ENCODE measurements around the gene NPR3. TPM values are rescaled to one million over a fixed set of nuclear protein-coding genes. Genes with fewer than 3 reads are reported as not detected.

The NPR3 gene
- total RNA-seq, 4 donors from 2014 or later, result 7.6 to 51.2 (median 20.6) TPM

GRCh38 chr5:32678472-32678871, 32.6 kb upstream of the NPR3 start:
- TF ChIP-seq POLR2A (IDR thresholded peaks at IDR 0.05), result no peak
- TF ChIP-seq, protein P1, sequence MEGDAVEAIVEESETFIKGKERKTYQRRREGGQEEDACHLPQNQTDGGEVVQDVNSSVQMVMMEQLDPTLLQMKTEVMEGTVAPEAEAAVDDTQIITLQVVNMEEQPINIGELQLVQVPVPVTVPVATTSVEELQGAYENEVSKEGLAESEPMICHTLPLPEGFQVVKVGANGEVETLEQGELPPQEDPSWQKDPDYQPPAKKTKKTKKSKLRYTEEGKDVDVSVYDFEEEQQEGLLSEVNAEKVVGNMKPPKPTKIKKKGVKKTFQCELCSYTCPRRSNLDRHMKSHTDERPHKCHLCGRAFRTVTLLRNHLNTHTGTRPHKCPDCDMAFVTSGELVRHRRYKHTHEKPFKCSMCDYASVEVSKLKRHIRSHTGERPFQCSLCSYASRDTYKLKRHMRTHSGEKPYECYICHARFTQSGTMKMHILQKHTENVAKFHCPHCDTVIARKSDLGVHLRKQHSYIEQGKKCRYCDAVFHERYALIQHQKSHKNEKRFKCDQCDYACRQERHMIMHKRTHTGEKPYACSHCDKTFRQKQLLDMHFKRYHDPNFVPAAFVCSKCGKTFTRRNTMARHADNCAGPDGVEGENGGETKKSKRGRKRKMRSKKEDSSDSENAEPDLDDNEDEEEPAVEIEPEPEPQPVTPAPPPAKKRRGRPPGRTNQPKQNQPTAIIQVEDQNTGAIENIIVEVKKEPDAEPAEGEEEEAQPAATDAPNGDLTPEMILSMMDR (IDR thresholded peaks at IDR 0.05), result no peak
- no peak overlapping the region for H3K4me3 ChIP-seq
- no peaks in the 10 kb centered on the region for H3K36me3 ChIP-seq
- H3K27ac ChIP-seq, result no peak overlapping the region
- no peaks in the 10 kb centered on the region for H3K27me3 ChIP-seq
- intact Hi-C loops (cut with DNase I; ENCODE audit: low total_unique reads), result no loop called here
- H3K4me1 ChIP-seq, result no peaks in the 10 kb centered on the region
- no peak for DNase-seq
- no peaks in the 10 kb centered on the region for H3K9me3 ChIP-seq

GRCh38 chr5:32679218-32679617, 31.9 kb upstream of the NPR3 start:
- Histone ChIP-seq H3K4me3 (no peak overlapping the region), H3K36me3 (no peaks in the 10 kb centered on the region), H3K27ac (no peak overlapping the region), H3K9me3 (no peaks in the 10 kb centered on the region), H3K4me1 (no peaks in the 10 kb centered on the region), H3K27me3 (no peaks in the 10 kb centered on the region)
- TF ChIP-seq, protein P1 (IDR thresholded peaks at IDR 0.05), result no peak
- DNase-seq, result no peak
- intact Hi-C loops (cut with DNase I; ENCODE audit: low total_unique reads), result no loop called here

DNA sequence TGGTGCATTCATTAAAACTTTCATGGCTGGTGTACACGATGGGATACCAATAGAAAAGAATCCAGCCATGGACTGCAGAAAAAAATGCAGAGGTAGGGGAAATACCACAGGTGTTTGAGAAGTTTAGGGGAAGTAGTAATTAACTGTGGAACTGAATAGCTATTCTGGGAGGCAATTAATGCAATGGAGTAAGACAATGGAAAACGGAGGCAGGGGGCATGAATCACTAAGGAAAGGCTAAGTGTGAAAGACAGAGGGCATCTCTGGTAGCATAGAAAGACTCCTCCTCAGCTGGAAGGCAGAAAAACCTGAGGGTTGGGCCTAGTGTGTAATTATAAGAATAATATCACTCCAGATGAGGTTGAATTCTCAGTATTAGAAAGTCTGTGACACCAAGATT, 30.9 kb upstream of the NPR3 start:
- intact Hi-C loops (cut with DNase I; ENCODE audit: low total_unique reads), result no loop called here
- Histone ChIP-seq H3K36me3 (no peaks in the 10 kb centered on the region), H3K4me1 (no peaks in the 10 kb centered on the region), H3K27ac (no peak overlapping the region), H3K27me3 (no peaks in the 10 kb centered on the region), H3K4me3 (no peak overlapping the region), H3K9me3 (no peaks in the 10 kb centered on the region)
- TF ChIP-seq, protein P1 (IDR thresholded peaks at IDR 0.05), result no peak
- TF ChIP-seq POLR2A (IDR thresholded peaks at IDR 0.05), result no peak
- no peak for DNase-seq

DNA sequence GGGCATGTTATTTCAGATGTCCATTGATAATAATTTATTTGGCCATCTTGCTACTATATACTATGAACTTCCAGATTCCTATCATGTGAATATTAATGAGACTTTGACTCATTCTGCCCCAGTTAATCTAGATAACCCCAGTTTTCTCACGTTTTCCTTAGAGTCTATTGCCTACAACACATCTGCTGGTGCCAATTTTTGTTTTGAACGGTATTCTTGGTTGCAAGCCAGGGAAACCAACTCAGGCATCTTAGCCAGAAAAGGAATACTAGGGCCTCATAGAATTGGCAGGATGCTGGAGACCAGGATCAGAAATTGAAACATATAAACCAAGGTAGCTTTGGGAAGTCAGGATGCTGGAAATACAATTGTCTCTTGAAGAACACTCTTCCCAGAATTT, 28.0 kb upstream of the NPR3 start:
- H3K27me3 ChIP-seq, result no peaks in the 10 kb centered on the region
- no peak for TF ChIP-seq POLR2A (IDR thresholded peaks at IDR 0.05)
- TF ChIP-seq, protein P1 (IDR thresholded peaks at IDR 0.05), result no peak
- intact Hi-C loops (cut with DNase I; ENCODE audit: low total_unique reads), result no loop called here
- H3K36me3 ChIP-seq, result no peaks in the 10 kb centered on the region
- H3K9me3 ChIP-seq, result no peaks in the 10 kb centered on the region
- no peak for DNase-seq
- H3K27ac ChIP-seq, result no peak overlapping the region
- H3K4me1 ChIP-seq, result no peaks in the 10 kb centered on the region
- no peak overlapping the region for H3K4me3 ChIP-seq

- H3K27ac ChIP-seq, result no peak overlapping the region
- DNase-seq, result no peak
- no peaks in the 10 kb centered on the region for H3K27me3 ChIP-seq
- no peaks in the 10 kb centered on the region for H3K9me3 ChIP-seq
- TF ChIP-seq POLR2A (IDR thresholded peaks at IDR 0.05), result no peak
- TF ChIP-seq, protein P1 (IDR thresholded peaks at IDR 0.05), result no peak
- H3K4me3 ChIP-seq, result no peak overlapping the region
- H3K36me3 ChIP-seq, result no peaks in the 10 kb centered on the region
- no peaks in the 10 kb centered on the region for H3K4me1 ChIP-seq
- intact Hi-C loops (cut with DNase I; ENCODE audit: low total_unique reads), result no loop called here
Measured at GRCh38 chr5:32684260-32684659, 26.9 kb upstream of the NPR3 start.
